PFSK-1 (cell line): ENCODE results near the gene ZNF460.

Experiments
- FOXP2 ChIP-seq: optimal IDR thresholded peaks from 2 replicates; pipeline ENCODE3; 2011; ENCODE audit warnings: borderline replicate concordance, control low read depth, inconsistent platforms; ENCODE audit not compliant: insufficient read depth; ENCODE audit errors: extremely low read length, extremely low read depth
- POLR2AphosphoS5 ChIP-seq: IDR thresholded peaks from 2 replicates; pipeline ENCODE4 v1.6.1; 2012; ENCODE audit warnings: low read depth, mild to moderate bottlenecking, control low read depth, low read length, moderate library complexity
- SIN3A ChIP-seq: IDR thresholded peaks from 2 replicates; pipeline ENCODE4 v1.6.1; 2012; ENCODE audit warnings: mild to moderate bottlenecking, low read length, moderate library complexity, borderline replicate concordance; ENCODE audit not compliant: insufficient read depth
- TAF1 ChIP-seq: IDR thresholded peaks from 2 replicates; pipeline ENCODE4 v1.6.1; 2012; ENCODE audit warnings: low read length, control low read depth, borderline replicate concordance; ENCODE audit not compliant: insufficient read depth
- TF ChIP-seq, protein P1 (sequence below), 2 experiments: IDR thresholded peaks; 2 replicates each; pipeline versions ENCODE4 v1.6.1 to v1.8.0; 2011 to 2012; ENCODE audit warnings: low read depth in 2 of 2, low read length in 2 of 2, control low read depth in 1 of 2, inconsistent platforms in 1 of 2, mild to moderate bottlenecking in 1 of 2, moderate library complexity in 1 of 2; ENCODE audit not compliant: insufficient read depth in 1 of 2

DNA sequence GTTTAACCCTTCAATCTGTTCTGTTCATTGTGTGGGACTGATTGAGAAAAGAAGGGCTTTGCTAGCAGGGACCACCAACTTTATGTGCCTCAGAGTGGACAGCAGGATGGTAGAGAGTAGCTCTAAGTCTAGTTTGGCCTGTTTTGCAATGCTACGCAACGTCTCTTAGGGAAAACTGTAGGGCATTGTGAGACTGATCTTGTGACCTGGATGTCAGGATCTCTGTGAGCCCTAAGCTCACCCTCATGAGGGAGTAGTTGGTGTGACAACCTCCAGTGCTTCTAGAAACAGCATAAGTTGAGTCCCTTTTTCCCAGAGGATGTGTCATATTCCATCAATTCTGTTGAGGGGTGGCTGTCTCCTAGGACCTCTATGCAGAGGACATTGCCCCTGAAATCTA lies 30.5 kb downstream of the ZNF460 start:
- no peak for TF ChIP-seq POLR2AphosphoS5
- TF ChIP-seq SIN3A = no peak
- TF ChIP-seq, protein P1, sequence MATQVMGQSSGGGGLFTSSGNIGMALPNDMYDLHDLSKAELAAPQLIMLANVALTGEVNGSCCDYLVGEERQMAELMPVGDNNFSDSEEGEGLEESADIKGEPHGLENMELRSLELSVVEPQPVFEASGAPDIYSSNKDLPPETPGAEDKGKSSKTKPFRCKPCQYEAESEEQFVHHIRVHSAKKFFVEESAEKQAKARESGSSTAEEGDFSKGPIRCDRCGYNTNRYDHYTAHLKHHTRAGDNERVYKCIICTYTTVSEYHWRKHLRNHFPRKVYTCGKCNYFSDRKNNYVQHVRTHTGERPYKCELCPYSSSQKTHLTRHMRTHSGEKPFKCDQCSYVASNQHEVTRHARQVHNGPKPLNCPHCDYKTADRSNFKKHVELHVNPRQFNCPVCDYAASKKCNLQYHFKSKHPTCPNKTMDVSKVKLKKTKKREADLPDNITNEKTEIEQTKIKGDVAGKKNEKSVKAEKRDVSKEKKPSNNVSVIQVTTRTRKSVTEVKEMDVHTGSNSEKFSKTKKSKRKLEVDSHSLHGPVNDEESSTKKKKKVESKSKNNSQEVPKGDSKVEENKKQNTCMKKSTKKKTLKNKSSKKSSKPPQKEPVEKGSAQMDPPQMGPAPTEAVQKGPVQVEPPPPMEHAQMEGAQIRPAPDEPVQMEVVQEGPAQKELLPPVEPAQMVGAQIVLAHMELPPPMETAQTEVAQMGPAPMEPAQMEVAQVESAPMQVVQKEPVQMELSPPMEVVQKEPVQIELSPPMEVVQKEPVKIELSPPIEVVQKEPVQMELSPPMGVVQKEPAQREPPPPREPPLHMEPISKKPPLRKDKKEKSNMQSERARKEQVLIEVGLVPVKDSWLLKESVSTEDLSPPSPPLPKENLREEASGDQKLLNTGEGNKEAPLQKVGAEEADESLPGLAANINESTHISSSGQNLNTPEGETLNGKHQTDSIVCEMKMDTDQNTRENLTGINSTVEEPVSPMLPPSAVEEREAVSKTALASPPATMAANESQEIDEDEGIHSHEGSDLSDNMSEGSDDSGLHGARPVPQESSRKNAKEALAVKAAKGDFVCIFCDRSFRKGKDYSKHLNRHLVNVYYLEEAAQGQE (IDR thresholded peaks at IDR 0.05; ENCODE audit: insufficient read depth in 1 of 2, low read depth in 2 of 2, low read length in 2 of 2) = no peak
- no peak for TF ChIP-seq TAF1
- no peak for TF ChIP-seq FOXP2
